Measurements from ENCODE around the gene PRSS27.

Gene PRSS27

DNA sequence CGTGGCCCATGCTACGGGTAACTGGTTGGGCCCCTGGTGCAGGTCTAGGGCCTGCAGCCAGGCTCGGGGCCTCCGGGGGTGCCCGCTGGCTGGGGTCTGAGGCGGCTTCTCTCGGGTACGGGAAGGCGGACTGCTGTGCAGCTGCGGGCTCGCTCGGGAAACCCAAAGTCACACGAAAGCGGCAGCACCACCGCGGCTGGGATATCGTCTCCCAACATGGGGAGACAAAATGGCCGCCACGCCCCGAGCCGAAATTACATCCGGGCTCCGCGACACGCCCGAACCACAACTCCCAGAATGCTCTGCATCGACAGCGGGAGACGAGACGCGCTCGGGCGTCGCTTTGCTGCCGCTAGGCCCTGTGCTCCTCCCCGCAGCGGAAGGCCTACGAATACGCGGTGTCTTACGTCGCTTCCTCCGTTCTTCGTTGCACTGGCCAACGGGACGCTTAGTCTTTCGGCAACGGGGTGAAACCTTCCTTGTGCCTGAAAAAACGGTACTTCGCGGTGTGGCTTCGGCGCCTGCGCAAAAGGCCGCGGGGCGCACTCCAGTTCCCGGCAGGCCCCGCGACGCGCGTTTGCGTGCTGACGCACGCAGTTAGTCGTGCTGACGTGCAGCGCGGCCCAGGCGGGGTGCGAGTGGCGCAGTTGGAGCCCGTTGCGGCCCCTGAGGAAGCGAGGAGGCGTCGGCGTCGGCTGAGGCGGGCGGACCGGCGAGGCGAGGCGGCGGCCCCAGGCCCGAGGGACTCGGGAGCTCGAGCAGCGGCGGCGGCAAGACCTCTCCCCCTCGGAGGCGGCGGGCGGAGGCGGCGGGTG lies 32.2 kb upstream of the PRSS27 start, which contains the start of gene SRRM2:
Gene SRRM2 (plus strand): TSS at position 604 of the 815 bp plus-strand sequence. CDS start 3,727 bp downstream, outside the sequence.
- peak within 1 kb of the TSS; percentile 72 for H3K4me3 ChIP-seq (ENCODE audit: low read depth, low read length)
- TF ChIP-seq, protein P1, sequence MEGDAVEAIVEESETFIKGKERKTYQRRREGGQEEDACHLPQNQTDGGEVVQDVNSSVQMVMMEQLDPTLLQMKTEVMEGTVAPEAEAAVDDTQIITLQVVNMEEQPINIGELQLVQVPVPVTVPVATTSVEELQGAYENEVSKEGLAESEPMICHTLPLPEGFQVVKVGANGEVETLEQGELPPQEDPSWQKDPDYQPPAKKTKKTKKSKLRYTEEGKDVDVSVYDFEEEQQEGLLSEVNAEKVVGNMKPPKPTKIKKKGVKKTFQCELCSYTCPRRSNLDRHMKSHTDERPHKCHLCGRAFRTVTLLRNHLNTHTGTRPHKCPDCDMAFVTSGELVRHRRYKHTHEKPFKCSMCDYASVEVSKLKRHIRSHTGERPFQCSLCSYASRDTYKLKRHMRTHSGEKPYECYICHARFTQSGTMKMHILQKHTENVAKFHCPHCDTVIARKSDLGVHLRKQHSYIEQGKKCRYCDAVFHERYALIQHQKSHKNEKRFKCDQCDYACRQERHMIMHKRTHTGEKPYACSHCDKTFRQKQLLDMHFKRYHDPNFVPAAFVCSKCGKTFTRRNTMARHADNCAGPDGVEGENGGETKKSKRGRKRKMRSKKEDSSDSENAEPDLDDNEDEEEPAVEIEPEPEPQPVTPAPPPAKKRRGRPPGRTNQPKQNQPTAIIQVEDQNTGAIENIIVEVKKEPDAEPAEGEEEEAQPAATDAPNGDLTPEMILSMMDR (IDR thresholded peaks at IDR 0.05; ENCODE audit: low read depth, low read length, missing control alignments) = no peak
- peak; percentile 88 for DNase-seq (ENCODE audit: low read depth)

DNA sequence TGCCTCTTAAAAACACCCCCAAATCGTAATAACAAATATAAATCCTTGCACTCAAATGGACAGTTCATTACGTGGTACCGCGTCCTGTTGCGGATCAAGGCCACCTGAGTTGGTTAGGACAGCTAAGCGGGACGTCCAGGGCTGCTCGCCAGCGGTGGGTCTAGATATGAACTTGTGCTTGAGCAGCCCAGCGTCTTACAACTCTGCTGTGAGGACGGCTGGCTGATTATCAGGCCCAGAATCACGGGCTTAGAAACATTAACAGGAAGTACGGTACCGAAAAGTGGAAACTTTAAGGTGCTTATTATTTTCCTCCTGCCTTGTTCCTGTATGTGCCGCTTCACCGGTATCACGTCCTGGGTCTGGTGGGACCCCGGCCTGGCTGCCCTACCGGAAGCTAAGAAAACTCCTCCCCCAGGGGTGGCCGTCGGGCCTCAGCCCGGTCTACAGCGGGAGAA lies 31.6 kb upstream of the PRSS27 start:
- peak overlapping the region; percentile 72 for H3K4me3 ChIP-seq (ENCODE audit: low read depth, low read length)
- peak; percentile 56 for DNase-seq (ENCODE audit: low read depth)
- TF ChIP-seq, protein P1 (IDR thresholded peaks at IDR 0.05; ENCODE audit: low read depth, low read length, missing control alignments) = no peak

DNA sequence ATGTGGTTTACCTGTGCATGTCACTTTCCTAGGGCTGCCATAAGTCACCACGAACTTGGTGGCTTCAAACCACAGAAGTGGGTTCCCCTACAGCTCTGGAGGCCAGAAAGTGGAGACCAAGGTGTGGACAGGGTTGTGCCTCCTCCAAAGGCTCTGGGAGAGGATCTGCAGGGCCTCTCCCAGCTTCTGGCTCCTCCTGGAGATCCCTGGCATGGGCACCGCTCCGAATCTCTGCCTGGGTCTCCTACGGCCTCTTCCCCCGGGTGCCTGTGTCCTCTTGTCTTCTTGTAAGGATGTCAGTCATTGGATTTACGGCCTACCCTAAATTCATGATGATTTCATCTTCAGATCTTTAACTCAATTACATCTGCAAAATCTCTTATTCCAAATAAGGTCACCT lies 29.9 kb upstream of the PRSS27 start:
- DNase-seq (ENCODE audit: low read depth) = no peak

DNA sequence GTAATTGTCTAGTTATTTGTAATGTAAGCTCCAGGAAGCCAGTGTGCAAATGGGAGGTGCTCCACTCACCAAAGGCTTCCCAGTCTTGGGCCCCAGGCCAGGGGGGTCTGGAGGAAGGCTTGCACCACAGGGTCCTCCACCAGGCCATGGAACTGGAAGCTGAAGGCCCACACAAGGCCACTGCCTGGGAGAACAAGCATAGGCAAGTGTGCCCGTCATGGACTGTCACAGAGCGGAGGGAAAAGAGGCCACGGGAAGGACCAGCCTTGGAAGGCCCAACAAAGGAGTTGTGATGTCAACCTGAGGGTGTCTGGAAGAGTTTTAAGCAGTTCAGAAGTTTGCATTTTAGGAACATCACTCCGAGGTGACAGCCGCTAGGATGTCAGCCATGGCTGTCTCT lies 29.5 kb upstream of the PRSS27 start:
- TF ChIP-seq, protein P1 (IDR thresholded peaks at IDR 0.05; ENCODE audit: low read depth, low read length, missing control alignments) = no peak
- no peak overlapping the region for H3K4me3 ChIP-seq (ENCODE audit: low read depth, low read length)
- DNase-seq (ENCODE audit: low read depth) = no peak

More for the DNA sequence above, 29.9 kb upstream of the PRSS27 start:
- TF ChIP-seq, protein P1 (IDR thresholded peaks at IDR 0.05; ENCODE audit: low read depth, low read length, missing control alignments) = no peak
- no peak overlapping the region for H3K4me3 ChIP-seq (ENCODE audit: low read depth, low read length)

DNA sequence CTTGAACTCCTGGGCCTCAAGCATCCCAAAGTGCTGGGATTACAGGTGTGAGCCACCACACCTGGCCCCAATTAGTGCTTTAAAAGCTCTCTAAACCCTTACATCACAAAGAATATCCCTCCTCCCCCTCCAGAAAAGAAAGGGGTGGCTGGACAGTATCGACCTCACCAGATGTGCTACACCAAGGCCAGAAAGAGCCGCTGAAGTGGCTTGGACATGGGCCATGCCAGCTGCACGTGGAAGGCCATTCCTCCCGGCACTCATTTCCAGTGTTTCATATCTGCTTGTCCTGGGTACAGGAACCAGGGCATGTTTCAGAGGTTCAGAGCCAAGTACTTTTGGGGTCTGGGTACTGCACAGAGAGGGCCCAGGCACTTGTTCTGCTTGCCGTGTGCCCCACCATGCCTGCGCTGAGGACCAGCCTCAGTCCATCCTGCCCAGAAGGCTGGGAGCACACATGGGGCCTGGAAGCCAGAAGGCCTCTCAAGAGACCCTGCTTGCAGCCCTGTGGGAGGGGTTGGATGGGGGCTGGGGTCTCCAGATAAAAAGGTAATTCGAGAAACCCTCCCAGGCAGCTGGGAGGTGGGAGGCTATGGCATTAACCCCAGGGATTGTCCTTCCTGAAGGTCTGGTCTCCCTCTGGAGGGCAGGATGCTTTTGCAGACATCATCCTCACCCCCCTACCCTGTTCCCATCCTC lies 28.9 kb upstream of the PRSS27 start:
- DNase-seq (ENCODE audit: low read depth) = no peak
- TF ChIP-seq, protein P1 (IDR thresholded peaks at IDR 0.05; ENCODE audit: low read depth, low read length, missing control alignments) = no peak
- H3K4me3 ChIP-seq (ENCODE audit: low read depth, low read length) = no peak overlapping the region

DNA sequence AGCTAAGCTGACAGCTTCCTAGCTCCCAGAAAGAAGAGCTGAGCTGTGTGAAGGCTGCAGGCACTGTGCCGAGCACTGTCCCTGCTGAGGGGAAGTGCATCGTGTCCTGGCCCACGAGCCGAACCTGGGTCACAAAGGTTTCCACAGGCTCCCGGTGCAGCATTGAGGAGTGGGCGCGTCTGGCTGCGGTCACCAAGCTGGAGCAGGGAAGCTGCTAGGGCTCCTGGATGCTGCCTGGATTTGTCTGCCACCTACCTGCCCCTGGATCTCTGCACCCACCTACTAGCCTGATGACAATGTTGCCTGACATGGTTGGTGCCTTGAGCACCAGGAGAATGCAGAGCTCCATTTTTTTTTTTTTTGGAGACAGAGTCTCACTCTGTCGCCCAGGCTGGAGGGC lies 25.9 kb upstream of the PRSS27 start:
- no peak for DNase-seq (ENCODE audit: low read depth)
- TF ChIP-seq, protein P1 (IDR thresholded peaks at IDR 0.05; ENCODE audit: low read depth, low read length, missing control alignments) = no peak
- H3K4me3 ChIP-seq (ENCODE audit: low read depth, low read length) = no peak overlapping the region

Measured in GM12864 (cell line).